Omental fat pad (tissue), 4 donors: ENCODE measurements around the gene FOXJ1. TPM values are rescaled to one million over a fixed set of nuclear protein-coding genes. Genes with fewer than 3 reads are reported as not detected.

Experiments
- ATAC-seq: fragments of 150-250 bp; one replicate; pipeline ENCODE4 v1.9.1; 2016; ENCODE audit warnings: mild to moderate bottlenecking, moderate library complexity; ENCODE audit not compliant: low FRiP score
- DNase-seq: peaks from one replicate; pipeline ENCODE4 v3.0.0-alpha.2; 2019; ENCODE audit warnings: low spot score
- total RNA-seq, 4 donors: library from RNA; depleted of rRNA; stranded (reverse); fragments of >200 nt; gene quantifications; one replicate each; pipeline ENCODE4 v1.1.0, GENCODE V29; 2016
- TF ChIP-seq, protein P1 (sequence below), 3 donors: fragments of 450-650 bp; IDR thresholded peaks; one replicate each; pipeline ENCODE4 v1.5.1; 2016 to 2017; ENCODE audit warnings: antibody characterized with exemption in 3 of 3, mild to moderate bottlenecking in 3 of 3, moderate library complexity in 2 of 3

The FOXJ1 gene
- total RNA-seq, 4 donors from 2014 or later: 0.46 TPM; not detected in 3

- TF ChIP-seq, protein P1, sequence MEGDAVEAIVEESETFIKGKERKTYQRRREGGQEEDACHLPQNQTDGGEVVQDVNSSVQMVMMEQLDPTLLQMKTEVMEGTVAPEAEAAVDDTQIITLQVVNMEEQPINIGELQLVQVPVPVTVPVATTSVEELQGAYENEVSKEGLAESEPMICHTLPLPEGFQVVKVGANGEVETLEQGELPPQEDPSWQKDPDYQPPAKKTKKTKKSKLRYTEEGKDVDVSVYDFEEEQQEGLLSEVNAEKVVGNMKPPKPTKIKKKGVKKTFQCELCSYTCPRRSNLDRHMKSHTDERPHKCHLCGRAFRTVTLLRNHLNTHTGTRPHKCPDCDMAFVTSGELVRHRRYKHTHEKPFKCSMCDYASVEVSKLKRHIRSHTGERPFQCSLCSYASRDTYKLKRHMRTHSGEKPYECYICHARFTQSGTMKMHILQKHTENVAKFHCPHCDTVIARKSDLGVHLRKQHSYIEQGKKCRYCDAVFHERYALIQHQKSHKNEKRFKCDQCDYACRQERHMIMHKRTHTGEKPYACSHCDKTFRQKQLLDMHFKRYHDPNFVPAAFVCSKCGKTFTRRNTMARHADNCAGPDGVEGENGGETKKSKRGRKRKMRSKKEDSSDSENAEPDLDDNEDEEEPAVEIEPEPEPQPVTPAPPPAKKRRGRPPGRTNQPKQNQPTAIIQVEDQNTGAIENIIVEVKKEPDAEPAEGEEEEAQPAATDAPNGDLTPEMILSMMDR (IDR thresholded peaks at IDR 0.05): no peak
- ATAC-seq (no peak), DNase-seq (no peak)
These were observed 4.6 kb downstream of the FOXJ1 start for GRCh38 chr17:76136276-76137000.

DNA sequence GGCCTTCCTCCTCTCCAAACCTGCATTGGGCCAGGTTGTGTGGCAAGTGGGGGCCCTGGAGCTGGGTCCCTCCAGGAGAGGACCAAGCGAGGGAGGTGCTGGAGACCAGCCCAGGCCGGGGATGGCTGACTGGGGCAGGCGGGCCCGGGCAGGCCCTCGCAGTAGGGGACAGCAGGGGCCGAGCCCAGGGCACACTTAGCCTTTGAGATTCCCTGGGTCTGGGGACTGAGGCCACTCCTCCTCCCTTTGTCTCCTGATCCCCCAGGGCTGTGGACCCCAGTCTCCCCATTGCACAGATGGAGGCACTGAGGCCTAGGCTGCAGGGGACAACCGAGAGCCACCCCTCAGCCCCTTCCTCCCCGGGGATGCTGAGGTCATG is 5.2 kb downstream of the FOXJ1 start:
- no peak for DNase-seq
- TF ChIP-seq, protein P1 (IDR thresholded peaks at IDR 0.05): no peak
- ATAC-seq: no peak

DNA sequence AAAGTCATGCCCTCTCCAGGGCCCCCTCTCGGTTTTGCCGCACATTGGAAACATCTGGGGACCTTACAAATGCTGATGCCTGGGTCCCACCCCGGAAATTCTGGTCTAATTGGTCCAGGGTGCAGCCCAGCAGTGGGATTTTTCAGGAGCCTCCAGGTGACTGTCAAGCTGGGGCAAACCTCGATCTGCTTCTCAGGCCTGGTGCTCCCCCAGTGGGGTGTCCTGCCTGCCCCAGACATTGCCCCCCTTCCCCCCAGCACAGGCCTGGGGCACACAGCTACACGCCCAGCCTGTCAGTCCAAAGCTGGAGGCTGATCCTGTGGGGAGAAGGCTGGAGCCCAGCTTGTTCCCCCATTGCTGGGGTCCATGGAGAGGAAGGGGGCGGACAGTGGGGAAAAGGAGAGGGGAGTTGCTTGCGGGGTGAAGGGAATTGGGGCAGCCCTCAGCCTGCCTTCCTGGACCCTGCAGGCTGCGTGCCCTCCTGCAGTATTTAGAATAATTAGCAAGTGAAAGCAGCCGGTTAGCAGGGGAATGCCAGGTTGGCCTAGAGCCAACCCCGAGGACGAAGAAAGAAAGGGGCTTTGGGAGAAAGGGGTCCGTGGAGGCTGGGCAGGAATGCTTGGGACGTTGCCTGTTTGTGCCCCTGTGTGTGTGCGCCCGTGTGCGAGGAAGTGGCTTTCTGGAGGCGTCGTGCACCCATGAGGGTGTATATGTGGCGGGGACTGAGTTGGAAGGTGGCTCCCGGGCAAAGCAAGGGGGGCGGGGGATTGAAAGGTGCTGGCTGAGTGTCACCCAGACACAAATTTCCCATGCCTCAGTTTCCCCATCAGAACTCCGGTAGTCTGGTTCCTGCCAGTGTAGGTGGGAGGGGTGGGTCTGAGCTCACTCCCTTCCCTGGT is 5.9 kb downstream of the FOXJ1 start:
- DNase-seq: no peak
- no peak for ATAC-seq
- TF ChIP-seq, protein P1 (IDR thresholded peaks at IDR 0.05): no peak

- TF ChIP-seq, protein P1 (IDR thresholded peaks at IDR 0.05): no peak
- no peak for ATAC-seq
- no peak for DNase-seq
These were observed 8.3 kb downstream of the FOXJ1 start for GRCh38 chr17:76132574-76133338.

DNA sequence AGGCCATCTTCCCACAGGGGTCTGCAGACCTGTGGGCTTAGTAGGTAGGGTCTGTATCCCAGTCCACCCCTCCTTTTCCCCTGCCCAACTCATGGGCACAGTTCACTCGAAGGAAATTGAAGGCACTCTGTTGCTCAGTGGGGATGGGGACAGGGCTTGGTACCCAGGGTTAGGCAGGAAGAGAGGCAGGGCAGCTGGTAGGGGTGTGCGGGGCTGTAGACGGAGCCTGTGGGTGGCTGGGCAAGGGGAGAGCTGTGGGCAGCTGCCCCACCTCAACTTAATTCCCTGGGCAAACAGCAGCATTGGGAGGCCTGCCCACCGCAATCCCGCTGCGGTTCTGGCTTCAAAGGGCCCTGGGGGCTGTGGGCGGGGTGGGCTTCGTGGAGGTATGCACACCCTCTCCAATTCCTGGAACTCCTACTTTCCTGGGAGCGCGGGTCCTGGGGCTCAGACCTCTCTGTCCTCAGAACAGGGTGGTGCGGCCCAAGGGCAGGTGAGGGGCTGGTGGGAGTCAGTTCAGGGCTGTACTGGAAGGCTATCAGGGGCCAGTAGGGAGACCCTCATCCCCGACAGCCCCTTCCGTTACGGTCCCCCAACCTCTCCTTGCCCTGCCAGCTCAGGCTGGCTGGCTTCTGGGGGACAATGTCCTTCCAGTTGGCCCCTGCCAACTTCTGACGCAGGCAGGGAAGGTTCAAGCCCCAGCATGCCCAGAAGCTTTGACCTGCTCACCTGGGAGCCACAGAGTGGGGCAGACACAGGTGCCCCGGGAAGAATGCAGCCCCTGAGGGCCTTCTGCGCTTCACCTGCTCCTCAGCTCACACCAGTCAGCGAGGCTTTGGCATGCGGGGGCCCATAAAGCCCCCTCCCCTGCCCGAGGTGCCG is 9.1 kb downstream of the FOXJ1 start:
- ATAC-seq (no peak), DNase-seq (no peak)
- TF ChIP-seq, protein P1 (IDR thresholded peaks at IDR 0.05): no peak

DNA sequence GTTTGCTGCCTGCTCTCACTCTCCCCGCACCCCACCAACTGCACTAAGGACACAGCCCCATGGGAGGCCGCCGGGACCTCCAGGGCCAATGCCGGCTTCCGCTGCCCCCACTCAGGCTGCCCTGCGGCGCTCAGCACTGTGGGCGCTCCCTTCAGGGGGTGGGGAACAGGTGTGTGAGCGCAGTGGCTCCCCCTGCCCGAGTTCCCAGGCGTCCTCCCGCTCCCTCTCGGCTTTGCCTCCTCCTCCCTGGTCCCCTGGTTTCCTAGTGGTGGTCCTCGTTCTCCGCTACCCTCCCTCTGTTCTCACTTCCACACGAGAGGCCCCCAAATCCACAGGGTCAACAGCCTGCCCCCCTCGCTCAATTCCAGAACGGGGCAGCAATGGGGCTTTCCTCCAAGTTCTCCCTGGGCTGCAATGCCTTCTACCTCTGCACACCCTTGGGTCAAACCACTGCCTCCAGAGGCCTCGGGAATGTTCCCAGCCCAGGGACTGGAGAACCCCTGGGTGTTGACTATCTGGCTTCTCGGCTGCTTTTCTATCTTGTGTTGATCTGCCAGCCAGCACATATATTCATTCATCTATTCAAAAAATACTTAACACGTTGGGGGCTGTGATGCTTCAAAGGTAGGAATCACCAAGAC is 9.9 kb downstream of the FOXJ1 start:
- DNase-seq (no peak), ATAC-seq (no peak)
- TF ChIP-seq, protein P1 (IDR thresholded peaks at IDR 0.05): no peak
